KBM-7 (cell line): Measurements from ENCODE around the gene CREM.
"Not testable (repeated sequence)": the region's sequence is repeated elsewhere in the genome, so short reads cannot be mapped to it uniquely, and the experiment has no call there.

Experiments
- DNase-seq: peaks from one replicate; pipeline ENCODE4 v3.0.0-alpha.2; 2015
- in situ Hi-C: fragments of 300-500 bp; cut with MboI; formaldehyde crosslinking; loops from 2 replicates; pipeline ENCODE4 v1.14.3; 2020; ENCODE audit warnings: low sequenced_read_pairs, low pct_unique_long_range_greater_than_20kb, mixed read lengths

The CREM gene

GRCh38 chr10:35214607-35215020 is 88.0 kb downstream of the CREM start:
- in situ Hi-C loops, result no loop called here
- no peak for DNase-seq

GRCh38 chr10:35215107-35215506 is 88.5 kb downstream of the CREM start:
- in situ Hi-C loops, result no loop called here
- no peak for DNase-seq

- in situ Hi-C loops, result no loop called here
- DNase-seq, result no peak
Measured at GRCh38 chr10:35216303-35216905, 89.8 kb downstream of the CREM start.

- in situ Hi-C loops, DNase-seq: not testable (repeated sequence)
Measured at GRCh38 chr10:35216956-35217355, 90.3 kb downstream of the CREM start.

- DNase-seq, result no peak
- in situ Hi-C loops, result no loop called here
Measured at GRCh38 chr10:35217455-35217854, 90.8 kb downstream of the CREM start.

GRCh38 chr10:35218339-35218955 is 91.8 kb downstream of the CREM start:
- peak; percentile 83 for DNase-seq
- in situ Hi-C loops, result no loop called here

- in situ Hi-C loops, result no loop called here
Measured at GRCh38 chr10:35219292-35219691, 92.6 kb downstream of the CREM start.

GRCh38 chr10:35219891-35220890 is 93.5 kb downstream of the CREM start:
- DNase-seq, result no peak
- in situ Hi-C loops, result no loop called here

More at GRCh38 chr10:35219292-35219691, 92.6 kb downstream of the CREM start:
- DNase-seq, result no peak

- in situ Hi-C loops, result no loop called here
Measured at GRCh38 chr10:35223016-35223415, 96.4 kb downstream of the CREM start.

GRCh38 chr10:35224045-35224740 is 97.5 kb downstream of the CREM start:
- in situ Hi-C loops, result no loop called here

More at GRCh38 chr10:35223016-35223415, 96.4 kb downstream of the CREM start:
- DNase-seq, result no peak

GRCh38 chr10:35225204-35225603 is 98.6 kb downstream of the CREM start:
- in situ Hi-C loops, result no loop called here
- DNase-seq, result peak; percentile 33

More at GRCh38 chr10:35224045-35224740, 97.5 kb downstream of the CREM start:
- DNase-seq, result no peak

GRCh38 chr10:35226507-35226906 is 99.9 kb downstream of the CREM start:
- in situ Hi-C loops, result no loop called here
- no peak for DNase-seq

GRCh38 chr10:35228058-35228457 is 101.4 kb downstream of the CREM start:
- in situ Hi-C loops, result no loop called here
- no peak for DNase-seq

- no peak for DNase-seq
- in situ Hi-C loops, result no loop called here
Measured at GRCh38 chr10:35231646-35232045, 105.0 kb downstream of the CREM start.

GRCh38 chr10:35232527-35232926 is 105.9 kb downstream of the CREM start:
- no peak for DNase-seq
- in situ Hi-C loops, result no loop called here

- DNase-seq, result no peak
- in situ Hi-C loops, result no loop called here
Measured at GRCh38 chr10:35234073-35234472, 107.4 kb downstream of the CREM start.

GRCh38 chr10:35236739-35237138 is 110.1 kb downstream of the CREM start:
- in situ Hi-C loops, result no loop called here
- DNase-seq, result no peak

GRCh38 chr10:35237766-35238512 is 111.3 kb downstream of the CREM start:
- in situ Hi-C loops, result no loop called here
- no peak for DNase-seq

GRCh38 chr10:35244549-35244948 is 117.9 kb downstream of the CREM start:
- no peak for DNase-seq
- in situ Hi-C loops, result no loop called here
